ENCODE data around the gene CLCNKB.
"Not testable (repeated sequence)": the region's sequence is repeated elsewhere in the genome, so short reads cannot be mapped to it uniquely, and the experiment has no call there.

The CLCNKB gene

DNA sequence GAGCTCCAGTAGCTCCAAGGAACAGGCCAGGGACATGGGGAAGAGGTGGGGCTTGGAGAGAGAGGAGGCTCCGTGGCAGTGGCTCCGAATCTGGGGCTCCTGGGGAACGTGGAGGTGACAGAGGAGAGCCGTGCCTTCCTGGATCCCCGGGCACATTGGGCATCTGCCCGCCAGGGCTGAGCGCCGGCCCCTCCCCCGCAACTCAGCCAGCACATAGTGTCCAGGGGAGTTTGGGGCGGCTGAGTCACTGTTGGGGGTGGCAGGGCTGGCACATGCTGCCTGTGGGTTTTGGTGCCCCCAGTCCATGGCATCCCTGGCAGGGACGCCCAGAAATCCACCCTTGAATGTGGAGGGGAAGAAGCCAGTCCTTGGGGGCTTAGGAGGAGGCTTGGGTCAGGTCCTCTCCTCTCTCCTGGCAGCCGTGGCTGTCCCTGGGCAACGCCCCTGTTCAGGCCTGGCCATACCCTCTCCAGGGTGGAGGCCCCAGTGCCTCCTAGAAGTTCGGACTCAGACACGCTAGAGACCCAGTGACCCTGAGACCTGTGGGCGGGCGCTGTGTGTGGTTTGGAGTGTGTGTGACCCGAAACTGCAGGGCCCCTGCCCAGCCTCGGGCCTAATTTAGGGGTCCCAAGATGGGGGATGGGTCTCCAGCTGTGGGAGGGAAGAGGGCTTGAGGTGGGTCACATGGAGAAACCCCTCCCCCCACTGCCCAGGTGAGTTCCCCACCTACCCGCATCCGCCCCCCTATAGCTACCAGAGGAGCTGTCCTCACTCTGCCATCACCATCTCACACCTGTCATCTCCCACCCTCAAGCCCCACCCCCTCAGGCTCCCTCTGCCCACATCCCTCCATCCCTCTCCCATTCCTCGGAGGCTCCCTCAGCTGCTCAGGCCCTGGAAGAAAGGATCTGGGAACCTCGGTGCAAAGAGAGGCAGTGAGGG lies 27.4 kb upstream of the CLCNKB start:
- DNase-seq, result no peak

DNA sequence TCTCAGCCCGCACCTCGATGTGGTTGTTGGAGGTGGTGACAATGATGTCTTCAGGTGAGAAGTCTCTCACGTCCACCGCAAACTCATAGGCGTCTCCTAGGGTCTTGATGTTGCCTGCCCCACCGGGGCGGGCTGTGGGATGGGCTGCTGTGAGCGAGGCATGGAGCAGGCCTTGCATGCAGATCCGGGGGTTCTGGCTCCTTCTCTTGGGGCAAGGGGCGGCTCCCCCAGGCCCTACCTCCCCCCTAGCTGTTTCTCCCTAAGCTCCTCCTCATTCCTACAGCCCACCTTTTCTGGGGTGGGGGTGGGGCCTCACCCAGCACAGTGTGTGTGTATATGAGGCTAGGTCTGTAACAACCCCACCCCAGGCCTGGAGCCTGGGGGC lies 26.5 kb upstream of the CLCNKB start:
- no peak for DNase-seq

DNA sequence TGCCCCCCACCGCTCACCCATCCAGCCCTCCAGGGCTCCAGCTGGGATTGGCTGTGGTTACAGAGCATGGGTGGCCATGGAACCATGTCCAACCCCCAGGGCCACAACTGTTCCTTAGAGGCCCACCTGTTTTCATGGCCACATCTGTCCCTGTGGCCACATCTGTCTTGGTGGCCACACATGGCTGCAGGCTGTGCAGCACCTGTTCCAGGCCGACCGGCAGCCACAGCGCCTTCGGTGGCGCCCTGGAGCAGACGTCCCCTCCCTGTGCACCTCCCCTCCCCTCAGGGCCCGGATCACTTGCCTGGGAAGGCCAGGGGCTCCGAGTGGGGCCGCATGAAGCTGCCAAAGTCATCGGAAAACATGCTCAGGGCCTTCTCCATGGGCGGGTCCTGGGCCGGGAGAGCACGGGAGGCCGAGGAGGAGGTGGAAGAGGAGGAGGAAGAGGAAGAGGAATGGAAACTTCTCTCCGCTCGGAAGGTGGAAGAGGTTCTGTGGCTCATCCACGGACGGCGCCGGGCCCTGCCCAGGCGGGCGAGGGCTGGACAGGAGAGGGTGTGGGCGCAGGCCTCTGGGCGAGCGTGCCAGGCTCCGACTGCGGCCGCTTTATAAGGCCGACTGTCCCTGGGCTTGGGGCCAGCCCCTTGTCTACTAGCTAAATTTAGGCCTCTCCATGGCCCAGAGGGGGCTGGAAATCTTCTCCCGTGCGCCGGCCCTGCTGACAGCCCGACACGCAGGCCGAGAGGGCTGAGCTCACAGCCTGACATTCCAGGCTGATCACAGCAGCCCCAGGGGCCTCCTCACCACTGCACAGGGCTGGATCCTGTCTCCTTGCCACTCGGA lies 25.9 kb upstream of the CLCNKB start, which contains the start of gene HSPB7:
Gene HSPB7 (minus strand): TSS at position 583 of the 843 bp plus-strand sequence. CDS start 80 bp downstream, at position 503.
- no peak for DNase-seq

DNA sequence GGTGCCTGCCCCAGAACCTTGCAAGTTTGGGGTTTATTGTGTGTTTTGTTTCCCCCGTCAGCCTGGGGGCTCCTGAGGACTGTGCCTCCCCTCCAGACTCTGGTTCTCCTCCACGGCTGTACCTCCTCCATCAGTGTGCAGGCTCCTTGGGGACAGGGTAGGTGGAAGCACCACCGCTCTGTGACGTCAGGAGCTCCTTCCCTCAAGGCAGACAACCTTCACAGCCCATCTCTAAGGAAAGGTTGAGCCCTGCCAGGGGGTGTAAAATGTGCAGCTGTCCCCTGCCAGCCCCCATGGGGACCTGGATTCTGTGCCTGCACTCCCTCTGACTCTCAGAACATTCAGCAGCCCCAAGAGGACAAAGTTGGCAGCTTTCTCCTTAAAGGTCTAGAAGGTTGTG lies 25.3 kb upstream of the CLCNKB start:
- DNase-seq, result no peak

DNA sequence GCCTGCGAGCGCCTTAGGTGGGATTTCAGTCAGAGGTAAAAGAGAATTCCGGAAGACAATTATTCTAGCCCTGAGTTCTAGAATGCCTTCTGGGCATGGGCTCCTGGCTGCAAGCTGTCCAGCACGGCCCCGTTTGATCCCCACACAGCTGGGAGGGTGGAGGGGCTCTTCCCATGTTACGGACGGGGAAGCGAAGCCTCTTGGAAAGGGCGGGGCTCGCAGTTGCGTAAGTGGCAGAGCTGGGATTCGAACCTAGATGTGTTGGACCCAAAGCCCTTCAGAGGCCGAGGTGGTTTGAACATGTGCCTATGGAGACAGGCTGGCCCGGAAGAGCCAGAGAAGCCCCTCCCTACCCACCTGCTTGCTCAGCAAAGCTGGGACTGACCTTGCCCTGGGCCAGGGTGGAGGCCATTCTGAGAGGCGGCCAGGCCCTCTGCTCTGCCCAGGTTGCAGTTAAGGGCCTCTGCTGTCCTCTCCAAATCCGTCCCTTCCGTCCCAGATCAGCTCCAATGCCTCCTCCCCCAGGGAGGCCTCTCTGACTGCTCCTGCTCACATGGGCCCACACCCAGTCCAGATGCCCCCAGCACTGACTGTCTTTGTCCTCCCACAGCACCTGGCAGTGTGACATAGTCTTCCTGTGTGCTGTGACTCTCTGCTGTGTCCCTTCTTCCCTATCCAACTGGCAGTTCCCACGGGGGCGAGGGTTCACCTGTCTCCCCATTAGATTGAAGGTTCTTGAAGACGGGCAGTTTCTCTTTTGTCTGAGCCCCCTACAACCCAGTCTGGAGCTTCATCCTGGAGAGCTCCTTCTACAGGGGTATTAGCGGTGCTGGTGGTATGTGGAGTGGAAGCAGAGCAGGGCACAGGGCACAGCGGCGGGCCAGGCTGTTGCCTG lies 24.6 kb upstream of the CLCNKB start:
- DNase-seq, result no peak

DNA sequence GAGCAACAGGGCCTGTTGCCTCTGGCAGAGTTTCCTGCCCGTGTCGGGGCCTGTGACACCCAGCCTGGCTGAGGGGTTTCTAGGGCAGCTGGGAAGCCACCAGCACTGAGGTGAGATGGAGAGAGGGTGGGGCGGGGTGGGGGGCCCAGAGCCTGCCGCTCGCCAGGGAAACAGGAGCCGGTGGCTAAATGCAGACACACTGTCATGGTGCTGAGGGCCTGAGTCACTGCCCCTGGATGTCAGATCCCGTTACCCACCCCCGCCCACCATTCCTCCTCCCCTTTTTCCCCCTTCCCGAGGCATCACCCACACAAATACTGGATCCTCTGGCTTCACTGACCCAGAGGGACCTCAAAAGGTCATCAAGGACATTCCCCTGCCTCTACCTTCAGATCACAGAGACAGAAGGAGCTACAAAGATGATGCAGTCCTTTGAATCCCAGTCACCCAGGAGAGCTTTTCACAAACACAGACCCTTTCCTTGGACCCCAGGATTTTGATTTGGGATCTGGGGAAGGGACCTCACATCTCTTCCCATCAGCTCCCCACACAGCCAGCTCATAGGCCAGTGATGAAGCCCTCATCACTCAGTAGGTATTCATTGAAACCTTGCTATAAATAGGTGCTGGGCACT lies 23.8 kb upstream of the CLCNKB start:
- no peak for DNase-seq

DNA sequence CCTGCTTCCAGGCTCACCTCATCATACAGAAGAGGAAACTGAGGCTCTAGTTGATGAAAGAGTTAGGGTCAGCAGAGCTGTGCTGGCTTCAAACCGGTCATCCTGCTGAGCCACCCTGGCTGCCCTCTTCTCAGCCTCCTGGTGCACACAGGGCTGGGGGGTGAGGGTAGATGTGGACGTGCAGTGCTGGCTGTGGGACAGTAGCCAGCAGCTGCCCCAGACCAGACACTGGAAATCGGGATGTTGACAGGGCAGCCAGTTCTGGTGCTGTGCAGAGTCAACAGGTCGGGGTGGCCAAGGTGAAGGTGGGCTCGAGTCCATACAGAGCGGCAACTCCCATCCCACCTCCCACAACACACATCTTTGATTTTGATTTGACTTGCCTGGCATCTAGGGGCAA lies 23.3 kb upstream of the CLCNKB start:
- no peak for DNase-seq

DNA sequence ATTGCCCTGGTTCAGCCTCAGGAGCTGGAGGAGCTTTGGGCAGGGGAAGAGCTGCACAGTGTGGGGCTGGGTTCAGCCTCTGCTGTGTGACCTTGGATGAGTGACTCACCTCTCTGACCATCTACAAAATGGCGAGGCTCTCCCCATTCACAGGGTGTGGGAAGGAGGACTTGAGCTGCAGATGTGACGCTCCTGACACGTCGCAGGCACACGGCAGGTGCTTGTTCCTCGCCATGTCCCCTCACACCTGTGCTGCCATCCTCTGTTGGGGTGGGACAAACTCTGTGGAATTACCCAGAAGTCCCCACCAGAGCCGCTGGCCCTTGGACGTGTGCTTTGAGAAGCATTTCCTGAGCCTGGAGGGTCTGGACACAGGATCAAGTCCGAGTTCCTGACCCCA lies 22.7 kb upstream of the CLCNKB start:
- DNase-seq, result not testable (repeated sequence)

DNA sequence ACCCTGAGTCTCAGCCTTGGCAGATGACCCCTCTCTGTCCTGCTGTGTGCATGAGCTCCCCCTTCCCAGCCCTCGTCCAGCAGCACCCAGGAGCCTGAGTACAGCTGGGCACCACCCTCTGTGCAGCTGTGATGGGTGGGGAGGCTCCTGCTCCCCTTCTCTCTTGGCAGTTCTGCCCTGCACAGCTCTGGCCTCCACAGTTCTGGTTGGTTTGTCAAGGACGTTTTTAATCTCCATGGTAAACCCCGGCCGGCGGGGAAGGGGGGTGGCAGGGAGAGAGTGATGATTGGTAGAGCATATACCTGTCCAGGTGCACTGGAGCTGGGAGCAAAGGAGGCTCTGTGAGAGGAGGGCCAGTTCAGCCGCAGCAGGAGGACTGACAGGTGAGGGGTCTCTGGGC lies 21.9 kb upstream of the CLCNKB start, which contains the start of gene CLCNKA:
Gene CLCNKA (plus strand): TSS at position 356 of the 400 bp plus-strand sequence. CDS start 584 bp downstream, outside the sequence.
- peak; percentile 56 for DNase-seq

DNA sequence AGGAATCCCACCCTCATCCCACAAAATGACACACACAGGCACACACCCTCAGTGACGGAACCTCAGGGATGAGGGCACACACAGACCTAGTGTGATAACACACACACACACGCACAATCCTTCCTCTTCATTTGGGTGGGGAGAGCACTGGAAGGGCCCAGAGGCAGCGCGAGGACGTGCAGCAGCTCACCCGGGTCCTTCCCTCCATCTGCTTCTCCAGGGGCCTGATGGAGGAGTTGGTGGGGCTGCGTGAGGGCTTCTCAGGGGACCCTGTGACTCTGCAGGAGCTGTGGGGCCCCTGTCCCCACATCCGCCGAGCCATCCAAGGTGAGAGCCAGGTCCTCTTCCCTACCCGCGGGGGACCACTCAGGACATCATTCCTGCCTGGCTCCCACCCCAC lies 21.2 kb upstream of the CLCNKB start:
- DNase-seq, result no peak

DNA sequence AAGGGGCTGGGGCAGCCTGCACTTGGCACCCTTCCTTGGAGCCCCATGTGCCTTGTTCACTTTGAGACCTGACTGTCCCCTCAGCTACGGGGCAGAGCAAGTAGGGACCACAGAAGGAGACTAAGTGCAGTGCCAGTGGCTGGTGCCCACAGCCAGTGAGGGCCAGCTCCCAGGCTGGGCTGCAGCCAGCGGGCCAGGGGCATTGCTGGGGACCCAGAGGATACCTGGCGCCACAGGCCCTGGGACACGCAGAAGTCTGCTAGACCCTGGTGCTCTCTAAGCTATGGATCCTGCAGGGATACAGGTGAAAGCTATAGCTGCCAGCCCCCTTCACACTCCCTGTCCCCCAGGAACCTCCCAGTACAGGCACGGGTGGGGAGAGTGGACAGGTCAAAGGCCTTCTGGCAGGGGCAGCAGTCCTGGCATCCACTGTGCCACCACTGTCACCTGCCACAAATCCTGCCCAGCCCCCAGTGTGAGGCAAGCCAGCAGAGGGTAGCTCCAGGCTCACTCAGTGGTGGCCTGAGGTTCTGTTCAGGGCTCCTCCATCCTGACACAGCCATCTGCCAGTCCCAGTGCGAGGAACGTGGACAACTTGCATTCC lies 20.4 kb upstream of the CLCNKB start:
- DNase-seq, result no peak

DNA sequence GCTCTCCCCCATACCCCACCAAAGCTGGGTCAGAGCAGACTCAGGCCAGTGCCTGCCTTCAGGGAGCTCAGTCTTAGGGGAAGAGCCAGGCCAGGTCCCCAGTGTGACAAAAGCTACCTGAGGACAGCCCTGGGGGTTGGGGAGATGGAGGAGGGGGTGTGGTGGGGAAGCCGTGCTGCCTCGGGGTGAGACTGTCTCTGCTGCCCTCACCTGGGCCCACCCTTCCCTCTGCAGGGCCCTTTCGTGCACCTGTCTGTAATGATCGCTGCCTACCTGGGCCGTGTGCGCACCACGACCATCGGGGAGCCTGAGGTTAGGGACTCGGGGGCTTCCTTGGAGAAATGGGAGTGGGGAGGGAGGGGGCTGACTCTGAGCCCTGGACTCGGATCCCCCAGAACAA lies 17.3 kb upstream of the CLCNKB start:
- not testable (repeated sequence) for DNase-seq

DNA sequence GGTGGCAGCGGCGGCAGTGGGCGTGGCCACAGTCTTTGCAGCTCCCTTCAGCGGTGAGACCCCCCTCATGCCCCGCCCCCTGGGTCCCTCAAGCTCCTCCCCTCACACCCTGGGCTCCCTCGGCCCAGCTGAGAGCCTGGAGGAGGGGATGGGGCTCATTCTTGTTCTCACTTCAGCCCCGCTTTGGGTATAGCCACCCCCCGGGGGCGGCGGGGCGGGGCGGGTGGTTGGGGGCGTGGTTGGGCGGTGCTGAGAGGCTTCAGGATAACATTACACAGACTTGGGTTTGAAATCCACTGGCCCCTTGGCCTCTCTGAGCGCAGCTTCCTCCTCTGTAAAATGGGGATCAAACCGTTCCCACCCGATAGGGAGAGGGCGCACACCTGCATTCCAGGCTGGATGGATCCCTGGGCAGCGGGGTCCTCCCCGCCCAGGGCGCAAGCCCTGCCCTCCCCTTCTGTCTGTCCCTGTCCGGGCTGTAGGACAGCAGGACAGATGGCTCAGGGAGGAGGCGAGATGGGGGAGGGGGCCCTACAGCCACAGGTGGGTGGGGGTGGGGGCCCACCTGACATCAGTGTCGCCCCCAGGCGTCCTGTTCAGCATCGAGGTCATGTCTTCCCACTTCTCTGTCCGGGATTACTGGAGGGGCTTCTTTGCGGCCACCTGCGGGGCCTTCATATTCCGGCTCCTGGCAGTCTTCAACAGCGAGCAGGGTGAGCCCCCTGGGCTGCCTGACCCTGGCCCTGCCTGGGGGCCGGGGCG lies 16.7 kb upstream of the CLCNKB start:
- DNase-seq, result no peak

DNA sequence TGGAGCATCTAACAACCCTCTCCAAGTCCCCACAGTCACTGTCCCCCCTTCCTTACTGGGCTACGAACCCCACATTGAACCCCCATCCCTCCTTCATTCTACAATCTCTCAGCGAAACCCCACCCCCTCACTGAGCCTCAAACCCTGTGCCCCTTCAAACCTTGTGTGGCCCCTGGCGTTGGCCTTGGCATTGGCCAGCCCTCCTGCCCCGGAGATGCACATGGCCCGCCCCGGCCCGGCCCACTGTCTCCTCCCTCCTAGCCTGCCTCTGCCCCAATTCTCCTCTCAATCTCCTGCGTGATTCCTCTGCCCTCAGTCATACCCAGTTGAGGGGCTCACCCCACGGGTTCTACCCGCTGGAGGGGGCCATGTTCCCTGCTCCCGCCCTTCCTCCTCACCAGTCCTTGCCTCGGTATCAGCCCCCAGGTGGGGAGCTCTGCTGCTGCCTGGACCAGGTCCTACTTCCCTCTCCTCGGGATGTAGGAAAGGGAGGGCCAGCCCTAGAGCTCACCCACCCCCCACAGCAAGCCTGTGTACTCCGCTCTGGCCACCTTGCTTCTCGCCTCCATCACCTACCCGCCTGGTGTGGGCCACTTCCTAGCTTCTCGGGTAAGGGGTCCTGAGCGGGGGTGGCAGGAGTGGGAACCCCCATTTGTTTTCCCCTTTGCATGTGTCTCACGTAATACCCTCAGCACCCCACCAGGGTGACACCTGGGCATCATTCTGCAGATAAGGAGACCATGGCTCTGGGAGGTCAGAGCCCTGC lies 15.2 kb upstream of the CLCNKB start:
- DNase-seq, result no peak

DNA sequence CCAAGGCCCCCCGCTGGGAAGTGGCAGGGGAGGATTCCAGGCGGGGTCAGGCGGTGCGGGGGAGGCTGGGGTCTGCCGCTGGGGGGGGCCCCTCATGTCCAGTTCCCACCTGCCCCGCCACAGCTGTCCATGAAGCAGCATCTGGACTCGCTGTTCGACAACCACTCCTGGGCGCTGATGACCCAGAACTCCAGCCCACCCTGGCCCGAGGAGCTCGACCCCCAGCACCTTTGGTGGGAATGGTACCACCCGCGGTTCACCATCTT lies 14.6 kb upstream of the CLCNKB start:
- DNase-seq, result not testable (repeated sequence)

DNA sequence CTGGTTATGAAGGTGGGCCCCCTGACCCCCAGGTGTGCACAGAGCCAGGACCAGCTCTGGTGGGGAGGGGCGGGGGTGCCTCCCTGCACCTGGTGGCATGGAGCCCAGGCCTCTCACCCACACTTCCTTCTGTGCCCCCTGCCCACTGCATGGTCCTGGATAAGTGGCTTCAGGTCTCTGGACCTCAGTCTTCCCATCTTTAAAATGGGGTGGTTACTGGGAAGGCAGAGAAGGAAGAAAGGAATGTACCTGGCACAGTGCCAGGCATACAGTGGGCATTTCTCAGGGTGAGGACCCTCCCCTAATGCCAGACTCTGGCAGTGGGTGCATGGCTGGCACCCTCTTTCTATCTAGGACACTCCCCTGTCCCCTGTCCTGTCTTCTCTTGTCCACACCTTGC lies 14.3 kb upstream of the CLCNKB start:
- no peak for DNase-seq

DNA sequence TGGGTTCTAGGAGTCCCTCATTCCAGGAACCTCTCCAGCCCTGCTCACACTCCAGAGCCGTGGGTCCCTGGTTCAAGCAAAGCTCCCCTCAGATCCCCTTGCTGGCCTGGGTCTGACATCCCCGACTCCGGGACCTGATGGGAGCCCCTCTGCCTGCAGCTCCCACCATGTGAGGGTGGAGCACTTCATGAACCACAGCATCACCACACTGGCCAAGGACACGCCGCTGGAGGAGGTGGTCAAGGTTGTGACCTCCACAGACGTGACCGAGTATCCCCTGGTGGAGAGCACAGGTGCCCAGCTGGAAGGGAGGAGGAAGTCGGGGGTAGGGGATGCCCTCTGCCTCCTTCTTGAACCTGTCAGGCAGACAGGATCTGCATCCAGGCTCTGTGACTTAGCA lies 12.0 kb upstream of the CLCNKB start:
- DNase-seq, result no peak

DNA sequence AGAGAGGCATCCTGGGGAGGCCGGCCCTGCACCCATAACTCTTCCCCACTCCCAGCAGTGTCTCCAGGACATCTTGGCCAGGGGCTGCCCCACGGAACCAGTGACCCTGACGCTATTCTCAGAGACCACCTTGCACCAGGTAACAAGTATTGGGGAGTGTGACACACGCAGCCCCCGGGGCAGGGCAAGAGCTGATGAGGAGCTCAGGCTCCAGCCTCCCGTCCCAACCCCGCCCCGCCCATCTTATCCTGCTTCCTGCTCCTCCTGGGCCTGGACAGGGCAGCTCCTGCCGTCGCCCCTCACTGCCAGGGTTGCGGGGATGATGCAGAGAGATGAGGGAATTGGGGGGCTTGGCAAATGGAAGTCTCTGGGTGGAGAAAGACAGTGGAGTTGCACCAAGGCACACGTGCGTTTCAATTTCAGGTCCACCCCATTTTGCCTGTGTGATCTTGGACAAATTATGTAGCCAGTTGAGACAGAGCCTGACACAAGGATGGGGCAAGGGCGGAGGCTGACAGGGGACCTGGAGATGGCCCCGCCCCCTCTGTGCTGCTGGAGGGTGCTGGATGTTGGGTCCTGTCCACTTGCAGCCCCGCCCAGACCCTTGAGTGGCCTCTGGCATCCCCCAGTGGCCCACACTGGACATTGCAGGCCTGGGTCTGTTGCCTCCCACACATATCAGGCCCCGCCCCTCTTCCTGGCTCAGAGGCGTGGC lies 11.0 kb upstream of the CLCNKB start:
- DNase-seq, result peak; percentile 57

DNA sequence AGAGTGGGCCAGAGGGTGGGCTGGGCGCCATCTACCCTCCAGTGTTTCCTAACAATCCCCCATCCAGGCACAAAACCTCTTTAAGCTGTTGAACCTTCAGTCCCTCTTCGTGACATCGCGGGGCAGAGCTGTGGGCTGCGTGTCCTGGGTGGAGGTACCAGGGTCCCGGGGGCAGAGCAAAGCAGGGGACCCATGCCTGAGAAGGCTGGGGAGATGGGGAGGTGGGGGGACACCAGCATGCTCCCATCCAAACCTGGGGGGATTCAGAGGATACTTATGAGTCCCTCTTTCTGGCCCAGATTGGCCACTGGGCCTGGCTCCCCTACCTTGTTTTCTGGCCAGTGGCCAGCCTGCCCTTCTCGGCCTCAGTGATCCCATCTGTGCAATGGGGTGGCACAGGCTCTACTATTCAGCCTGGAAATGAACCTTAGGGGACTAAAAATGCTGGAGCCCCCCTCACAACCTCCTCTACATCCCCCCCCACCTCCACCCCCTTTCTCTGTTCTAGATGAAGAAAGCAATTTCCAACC lies 10.4 kb upstream of the CLCNKB start:
- DNase-seq, result not testable (repeated sequence)

Measured in NCI-H526 treated with DMSO at 0.1 percent for 48 hours (cell line).